ENCODE measurements around the gene PDZD4.

PDZD4 gene

GRCh38 chrX:153781428-153782047 lies 48.8 kb downstream of the PDZD4 start:
- DNase-seq, result no peak

- DNase-seq, result no peak
Measured at GRCh38 chrX:153780678-153781427, 49.5 kb downstream of the PDZD4 start, which contains the start of gene SRPK3. TSS of gene SRPK3 (plus strand) at chrX:153781041. CDS start at chrX:153781087, 46 bp downstream.

- DNase-seq, result no peak
Measured at GRCh38 chrX:153779891-153780677, 50.3 kb downstream of the PDZD4 start.

- DNase-seq, result no peak
Measured at GRCh38 chrX:153778684-153779101, 51.7 kb downstream of the PDZD4 start.

GRCh38 chrX:153778181-153778580 lies 52.2 kb downstream of the PDZD4 start:
- no peak for DNase-seq

- DNase-seq, result no peak
Measured at GRCh38 chrX:153777261-153778090, 52.9 kb downstream of the PDZD4 start.

- no peak for DNase-seq
Measured at GRCh38 chrX:153776611-153777045, 53.7 kb downstream of the PDZD4 start.

GRCh38 chrX:153776120-153776599 lies 54.2 kb downstream of the PDZD4 start:
- DNase-seq, result no peak

GRCh38 chrX:153775293-153776119 lies 54.8 kb downstream of the PDZD4 start:
- DNase-seq, result no peak

GRCh38 chrX:153774576-153775292 lies 55.6 kb downstream of the PDZD4 start:
- no peak for DNase-seq

- DNase-seq, result no peak
Measured at GRCh38 chrX:153773741-153774575, 56.4 kb downstream of the PDZD4 start.

GRCh38 chrX:153773218-153773611 lies 57.1 kb downstream of the PDZD4 start:
- DNase-seq, result no peak

GRCh38 chrX:153772316-153773217 lies 57.8 kb downstream of the PDZD4 start:
- no peak for DNase-seq

GRCh38 chrX:153771415-153772315 lies 58.7 kb downstream of the PDZD4 start:
- no peak for DNase-seq

GRCh38 chrX:153770601-153771414 lies 59.5 kb downstream of the PDZD4 start:
- no peak for DNase-seq

GRCh38 chrX:153769865-153770600 lies 60.3 kb downstream of the PDZD4 start:
- no peak for DNase-seq

Data from COR-L47 (cell line).